Measurements from ENCODE around the gene ALK.

Gene ALK

GRCh38 chr2:29336341-29337241 is 584.8 kb downstream of the ALK start:
- DNase-seq, result no peak

DNA sequence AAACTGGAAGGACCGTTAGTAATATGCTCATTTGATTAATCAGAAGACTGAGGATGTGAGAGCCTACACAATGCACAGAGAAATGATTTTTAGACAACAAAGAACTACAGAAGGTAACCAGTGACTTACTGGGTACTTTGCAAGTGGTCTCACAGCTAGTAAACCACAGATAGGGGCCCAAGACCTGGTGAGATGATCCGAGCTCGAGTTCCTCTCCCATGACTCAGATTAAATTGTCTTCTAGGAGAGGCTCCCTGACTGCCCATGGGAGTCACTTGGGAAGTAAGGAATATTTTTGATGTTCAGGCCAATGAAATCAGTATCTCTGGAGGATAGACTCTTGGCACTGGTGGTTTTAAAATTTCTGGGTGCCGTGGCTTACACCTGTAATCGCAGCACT is 586.0 kb downstream of the ALK start:
- no peak for DNase-seq

DNA sequence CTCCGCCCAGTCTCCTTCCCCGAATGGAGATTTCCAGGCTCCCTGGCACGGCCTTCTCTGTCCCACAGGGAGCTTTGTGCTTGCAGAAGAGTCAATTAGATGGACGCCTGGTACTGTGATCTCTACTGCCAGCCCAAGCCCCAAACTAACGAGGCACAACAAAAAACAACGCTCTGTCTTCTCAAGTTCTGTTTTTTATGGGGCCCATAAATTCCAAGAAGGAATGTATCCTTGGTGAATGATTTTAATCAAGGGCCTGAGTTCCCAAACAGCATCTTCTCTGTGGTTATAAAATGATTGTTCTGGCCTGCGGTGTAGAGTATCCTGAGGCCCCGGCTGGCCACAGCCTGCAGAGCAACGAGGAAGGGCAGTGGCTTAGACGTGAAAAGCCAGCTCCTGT is 586.7 kb downstream of the ALK start:
- no peak for DNase-seq

DNA sequence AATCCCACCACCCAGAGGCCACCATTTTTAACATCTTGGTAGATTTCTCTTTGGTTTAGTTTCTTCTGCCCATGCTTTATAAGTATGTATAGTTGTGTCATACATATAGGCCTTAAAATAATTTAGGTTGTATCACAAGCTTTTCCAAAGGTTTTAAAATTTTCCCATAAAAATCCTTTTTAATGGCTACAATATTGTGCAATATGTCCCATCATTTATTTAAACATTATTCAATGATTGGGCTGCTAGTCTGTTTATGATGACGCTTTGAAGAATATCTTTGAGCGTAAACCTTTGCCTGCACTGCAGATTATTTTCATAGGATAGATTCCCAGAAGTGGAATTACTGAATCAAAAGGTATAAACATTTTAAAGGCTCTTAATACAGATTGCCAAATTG is 588.8 kb downstream of the ALK start:
- no peak for DNase-seq

DNA sequence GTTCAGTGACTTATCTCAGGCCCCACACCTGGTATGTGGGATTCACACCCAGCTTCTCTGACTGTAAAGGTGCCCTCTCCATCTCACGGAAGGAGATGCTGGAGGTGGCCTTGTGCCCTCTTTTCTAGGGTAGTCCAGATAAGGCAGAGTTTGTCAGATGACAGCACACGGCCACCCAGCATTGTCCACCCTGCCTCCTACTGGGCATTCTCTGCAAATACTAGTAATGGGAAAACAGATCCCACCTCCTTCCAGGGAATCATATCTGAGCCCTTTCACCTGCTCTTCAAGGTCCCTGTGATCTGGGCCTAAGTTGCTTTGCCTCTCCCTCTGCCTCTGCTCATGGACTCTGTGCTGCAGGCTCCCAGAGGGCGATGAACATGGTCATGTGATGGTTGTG is 591.5 kb downstream of the ALK start:
- no peak for DNase-seq

DNA sequence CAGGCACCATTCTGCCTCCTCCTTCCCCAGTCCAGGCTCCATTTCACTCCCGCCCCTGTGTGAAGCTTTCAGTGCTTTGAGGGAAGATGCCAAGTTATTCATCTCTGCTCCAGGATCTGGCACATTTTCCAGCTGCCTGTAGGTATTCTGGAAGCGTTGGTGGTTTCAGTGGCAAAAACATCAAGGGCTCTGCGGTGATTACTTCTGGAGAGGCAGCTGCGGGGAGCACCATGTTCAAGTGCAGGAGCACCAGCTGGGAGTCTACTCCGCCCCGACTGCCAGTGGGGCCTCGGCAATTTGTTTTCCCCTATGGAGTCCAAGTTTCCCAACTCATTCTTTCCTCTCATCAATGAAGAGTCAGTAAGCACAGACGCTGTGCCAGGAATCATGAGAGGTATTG is 594.5 kb downstream of the ALK start:
- no peak for DNase-seq

GRCh38 chr2:29325544-29325943 is 595.8 kb downstream of the ALK start:
- DNase-seq, result no peak

DNA sequence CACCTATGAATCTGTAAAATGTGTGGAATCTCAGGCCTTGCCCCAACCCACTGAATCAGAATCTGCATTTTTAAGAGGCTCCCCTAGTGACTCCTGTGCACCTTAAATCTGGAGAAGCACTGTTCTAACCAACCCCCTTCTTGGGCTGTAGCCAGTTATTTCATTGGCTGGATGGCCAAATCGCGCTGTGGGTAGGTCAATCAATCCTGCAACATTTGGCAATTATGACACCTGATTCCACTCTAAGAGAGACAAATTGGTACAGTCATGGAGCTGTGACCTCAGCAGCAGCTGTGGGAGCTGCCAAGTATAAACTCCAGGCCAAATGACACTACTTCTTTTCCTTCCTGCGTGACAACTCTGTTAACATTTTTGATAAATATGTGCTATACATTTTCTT is 597.4 kb downstream of the ALK start:
- DNase-seq, result no peak

GRCh38 chr2:29323301-29323700 is 598.1 kb downstream of the ALK start:
- DNase-seq, result no peak

GRCh38 chr2:29322011-29322410 is 599.4 kb downstream of the ALK start:
- DNase-seq, result no peak

GRCh38 chr2:29317801-29318485 is 603.4 kb downstream of the ALK start:
- DNase-seq, result no peak

GRCh38 chr2:29317077-29317517 is 604.3 kb downstream of the ALK start:
- no peak for DNase-seq

DNA sequence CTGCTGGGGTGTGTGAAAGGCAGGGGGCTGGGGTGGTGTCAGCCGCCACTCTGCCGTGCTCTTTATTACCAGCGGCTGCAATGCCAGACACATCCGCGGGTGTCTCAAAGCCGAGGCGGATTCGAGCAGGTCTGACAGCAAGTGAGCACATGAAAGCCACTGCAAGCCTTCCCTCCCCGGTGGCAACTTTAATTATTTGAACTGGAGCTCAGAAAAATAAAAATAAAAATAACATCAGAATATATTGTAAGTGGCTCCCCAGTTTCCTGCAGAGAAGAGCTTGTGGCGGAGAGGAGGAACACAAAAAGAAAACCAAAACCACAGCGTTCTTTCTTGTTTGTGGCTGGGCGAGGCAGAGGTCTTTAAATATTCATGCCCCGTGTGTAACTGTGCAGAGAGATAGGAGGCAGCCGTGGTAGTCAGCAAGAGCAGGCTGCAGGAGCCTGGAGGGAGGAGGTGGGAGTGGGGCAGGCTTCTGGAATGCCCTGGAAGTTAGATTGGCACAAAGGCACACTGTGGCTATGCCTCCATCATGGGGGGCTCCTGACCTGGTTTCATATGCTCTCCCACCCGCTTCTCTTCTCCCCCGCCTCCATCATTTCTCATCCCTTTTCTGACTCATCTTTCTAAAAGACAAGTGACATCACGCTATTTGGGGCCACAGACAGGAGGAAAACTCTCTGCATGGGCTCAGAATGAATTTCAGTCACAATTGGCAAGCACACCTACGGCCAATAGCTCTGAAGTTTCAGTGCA is 606.4 kb downstream of the ALK start:
- no peak for DNase-seq

DNA sequence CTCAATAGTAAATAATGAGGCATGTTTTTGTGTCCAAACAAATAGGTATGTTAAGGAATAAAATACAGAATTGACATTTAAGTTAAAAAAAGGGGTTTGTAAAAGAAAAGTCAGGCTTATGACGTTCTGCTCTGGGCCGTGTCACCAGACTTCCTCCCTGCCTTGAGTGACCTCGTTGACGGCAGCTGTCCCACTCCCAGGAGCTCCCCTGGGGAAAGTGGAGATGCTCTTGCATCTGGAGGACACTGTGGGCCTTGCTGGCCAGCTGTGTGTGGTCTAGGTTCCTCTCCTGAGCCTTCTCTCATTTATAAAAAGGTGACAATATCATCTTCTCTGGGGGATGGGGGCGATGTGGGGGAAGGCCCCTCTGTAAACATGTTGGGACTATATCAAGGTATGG is 609.9 kb downstream of the ALK start:
- no peak for DNase-seq

- no peak for DNase-seq
These were observed 610.6 kb downstream of the ALK start for GRCh38 chr2:29310650-29311348.

DNA sequence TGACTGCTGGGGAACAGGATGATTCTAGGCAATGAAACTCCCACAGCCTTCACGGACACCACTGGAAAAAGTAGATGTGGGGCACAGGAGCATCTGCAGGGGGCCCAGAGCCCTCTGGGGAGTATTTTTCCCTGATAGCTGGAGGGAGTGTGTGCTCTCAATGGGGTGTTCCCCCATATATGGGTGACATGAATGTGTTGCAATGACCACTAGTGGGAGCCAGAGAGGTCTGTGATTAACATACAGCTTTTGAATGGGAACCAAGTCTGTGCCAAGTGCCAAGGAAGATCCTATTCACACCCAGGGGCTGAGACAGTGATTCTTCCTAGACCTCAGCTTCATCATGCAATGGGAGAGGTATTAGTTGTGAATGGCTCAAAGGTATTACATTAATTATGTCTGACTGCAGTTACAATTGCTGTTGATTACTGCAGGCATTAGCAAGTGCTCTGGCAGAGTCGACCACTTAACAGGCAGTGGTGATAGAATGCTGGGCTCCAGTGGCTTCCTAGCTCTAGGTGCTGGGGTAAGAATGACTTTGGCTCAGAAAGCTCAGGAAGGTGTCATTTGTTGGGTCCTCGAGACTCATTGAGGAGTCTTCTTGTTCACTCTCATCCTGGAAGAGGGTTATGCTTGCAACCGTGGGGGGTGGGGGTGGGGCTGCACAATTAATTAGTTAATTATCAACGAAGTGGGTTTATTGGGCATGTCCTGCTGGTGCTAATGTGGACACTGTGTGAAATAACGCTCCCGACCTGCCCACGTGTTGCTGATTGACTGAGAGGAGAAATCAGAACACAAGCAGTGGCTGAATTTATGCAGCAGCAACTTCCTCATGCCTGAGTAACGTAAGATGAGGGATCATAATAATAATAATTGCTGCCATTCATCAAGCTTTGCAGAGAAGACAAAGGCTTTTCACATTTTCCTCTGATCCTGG is 612.0 kb downstream of the ALK start:
- no peak for DNase-seq

GRCh38 chr2:29308366-29308765 is 613.0 kb downstream of the ALK start:
- DNase-seq, result no peak

GRCh38 chr2:29307519-29307918 is 613.9 kb downstream of the ALK start:
- DNase-seq, result no peak

DNA sequence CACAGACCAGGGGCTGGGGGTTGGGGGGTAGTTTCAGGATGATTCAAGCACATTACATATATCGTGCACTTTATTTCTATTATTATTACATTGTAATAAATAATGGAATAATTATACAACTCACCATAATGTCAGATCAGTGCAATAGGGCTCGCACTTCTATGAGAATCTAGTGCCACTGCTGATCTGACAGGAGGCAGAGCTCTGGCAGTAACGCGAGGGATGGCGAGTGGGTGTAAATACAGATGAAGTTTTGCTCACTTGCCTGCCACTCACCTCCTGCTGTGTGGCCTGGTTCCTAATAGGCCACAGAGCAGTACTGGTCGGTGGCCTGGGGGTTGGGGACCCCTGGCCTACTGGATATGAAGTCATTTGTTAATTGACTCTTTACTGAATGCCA is 615.6 kb downstream of the ALK start:
- no peak for DNase-seq

- DNase-seq, result no peak
These were observed 616.9 kb downstream of the ALK start for GRCh38 chr2:29304399-29305060.

DNA sequence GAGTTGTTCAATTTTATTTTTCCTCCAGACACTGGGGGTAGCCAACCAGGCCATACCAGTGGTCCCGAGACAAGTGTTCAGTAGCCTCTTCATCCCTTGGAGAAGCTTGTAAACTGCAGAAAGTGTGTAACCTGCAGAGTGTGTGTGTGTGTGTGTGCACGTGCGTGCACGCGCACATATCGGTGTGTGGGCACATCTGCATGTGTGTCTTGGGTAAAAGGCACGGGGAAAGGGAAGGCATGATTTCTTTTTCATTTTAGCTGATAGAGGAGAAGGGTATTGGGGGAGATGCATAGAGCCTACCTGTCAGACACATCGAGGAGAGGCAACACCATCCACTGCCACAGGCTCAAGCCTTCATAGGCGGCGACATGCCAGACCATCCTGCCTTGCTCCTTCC is 624.8 kb downstream of the ALK start:
- DNase-seq, result no peak

Data from NCI-H2081 treated with DMSO at 0.1 percent for 48 hours (cell line).